Parathyroid adenoma (tissue), 2 donors: Measurements from ENCODE around the gene PKIG.

Source experiments
- H2AFZ ChIP-seq: fragments of 300-600 bp; sonication (generic); one replicate; pipeline ENCODE4 v1.7.0; 2017; ENCODE audit warnings: antibody characterized with exemption, mild to moderate bottlenecking
- H3K27ac ChIP-seq: fragments of 300-600 bp; sonication (generic); one replicate; pipeline ENCODE4 v1.7.0; 2017
- H3K27me3 ChIP-seq: fragments of 300-600 bp; sonication (generic); one replicate; pipeline ENCODE4 v1.7.0; 2017; ENCODE audit warnings: low read length; ENCODE audit not compliant: control insufficient read depth, insufficient read depth
- H3K36me3 ChIP-seq: fragments of 300-600 bp; sonication (generic); one replicate; pipeline ENCODE4 v1.7.0; 2017; ENCODE audit warnings: low read length; ENCODE audit not compliant: control insufficient read depth, insufficient read depth
- H3K4me1 ChIP-seq: fragments of 300-600 bp; sonication (generic); one replicate; pipeline ENCODE4 v1.7.0; 2017; ENCODE audit warnings: control low read depth
- H3K4me2 ChIP-seq: fragments of 300-600 bp; sonication (generic); one replicate; pipeline ENCODE4 v1.7.0; 2017; ENCODE audit warnings: low read length
- H3K4me3 ChIP-seq: fragments of 300-600 bp; sonication (generic); one replicate; pipeline ENCODE4 v1.7.0; 2017; ENCODE audit warnings: low read depth, low read length
- H3K79me2 ChIP-seq: fragments of 300-600 bp; sonication (generic); one replicate; pipeline ENCODE4 v1.7.0; 2017; ENCODE audit warnings: control low read depth
- H3K9ac ChIP-seq: fragments of 300-600 bp; sonication (generic); one replicate; pipeline ENCODE4 v1.7.0; 2017; ENCODE audit warnings: mild to moderate bottlenecking
- H3K9me3 ChIP-seq: fragments of 300-600 bp; sonication (generic); one replicate; pipeline ENCODE4 v1.7.0; 2017; ENCODE audit warnings: low read length; ENCODE audit not compliant: control insufficient read depth
- TF ChIP-seq, protein P1 (sequence below): fragments of 300-600 bp; sonication (generic); IDR thresholded peaks from one replicate; pipeline ENCODE4 v1.7.0; 2017; ENCODE audit warnings: antibody characterized with exemption, mild to moderate bottlenecking
- donor health status: primary hyperparathyroidism.

Gene PKIG

DNA sequence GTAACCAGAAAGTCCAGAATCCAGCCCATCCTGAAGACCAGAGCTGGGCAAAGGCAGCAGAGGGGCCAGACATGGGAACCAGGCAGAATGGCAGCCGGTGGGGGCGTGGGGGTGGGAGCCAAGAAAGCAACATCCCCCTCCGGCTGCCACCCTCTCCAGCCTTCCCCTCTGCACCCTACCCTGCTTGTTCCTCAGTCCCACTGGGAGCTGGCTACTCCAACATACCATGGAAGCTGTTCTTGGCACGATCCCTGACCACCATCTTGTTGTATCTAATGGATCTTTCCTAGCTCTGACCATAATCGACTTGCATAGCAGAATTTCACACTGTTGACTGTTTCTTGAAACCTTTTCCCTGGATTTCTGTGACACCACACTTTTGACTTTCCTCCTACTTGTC lies 38.9 kb downstream of the PKIG start:
- no peak overlapping the region for H3K27ac ChIP-seq
- H3K79me2 ChIP-seq: no peaks in the 10 kb centered on the region
- H3K27me3 ChIP-seq: no peaks in the 10 kb centered on the region
- H3K9me3 ChIP-seq: no peaks in the 10 kb centered on the region
- TF ChIP-seq, protein P1, sequence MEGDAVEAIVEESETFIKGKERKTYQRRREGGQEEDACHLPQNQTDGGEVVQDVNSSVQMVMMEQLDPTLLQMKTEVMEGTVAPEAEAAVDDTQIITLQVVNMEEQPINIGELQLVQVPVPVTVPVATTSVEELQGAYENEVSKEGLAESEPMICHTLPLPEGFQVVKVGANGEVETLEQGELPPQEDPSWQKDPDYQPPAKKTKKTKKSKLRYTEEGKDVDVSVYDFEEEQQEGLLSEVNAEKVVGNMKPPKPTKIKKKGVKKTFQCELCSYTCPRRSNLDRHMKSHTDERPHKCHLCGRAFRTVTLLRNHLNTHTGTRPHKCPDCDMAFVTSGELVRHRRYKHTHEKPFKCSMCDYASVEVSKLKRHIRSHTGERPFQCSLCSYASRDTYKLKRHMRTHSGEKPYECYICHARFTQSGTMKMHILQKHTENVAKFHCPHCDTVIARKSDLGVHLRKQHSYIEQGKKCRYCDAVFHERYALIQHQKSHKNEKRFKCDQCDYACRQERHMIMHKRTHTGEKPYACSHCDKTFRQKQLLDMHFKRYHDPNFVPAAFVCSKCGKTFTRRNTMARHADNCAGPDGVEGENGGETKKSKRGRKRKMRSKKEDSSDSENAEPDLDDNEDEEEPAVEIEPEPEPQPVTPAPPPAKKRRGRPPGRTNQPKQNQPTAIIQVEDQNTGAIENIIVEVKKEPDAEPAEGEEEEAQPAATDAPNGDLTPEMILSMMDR: no peak
- no peak overlapping the region for H3K4me2 ChIP-seq
- H2AFZ ChIP-seq: no peak overlapping the region
- no peak overlapping the region for H3K4me3 ChIP-seq
- H3K9ac ChIP-seq: no peak overlapping the region
- H3K4me1 ChIP-seq: no peaks in the 10 kb centered on the region
- no peaks in the 10 kb centered on the region for H3K36me3 ChIP-seq

DNA sequence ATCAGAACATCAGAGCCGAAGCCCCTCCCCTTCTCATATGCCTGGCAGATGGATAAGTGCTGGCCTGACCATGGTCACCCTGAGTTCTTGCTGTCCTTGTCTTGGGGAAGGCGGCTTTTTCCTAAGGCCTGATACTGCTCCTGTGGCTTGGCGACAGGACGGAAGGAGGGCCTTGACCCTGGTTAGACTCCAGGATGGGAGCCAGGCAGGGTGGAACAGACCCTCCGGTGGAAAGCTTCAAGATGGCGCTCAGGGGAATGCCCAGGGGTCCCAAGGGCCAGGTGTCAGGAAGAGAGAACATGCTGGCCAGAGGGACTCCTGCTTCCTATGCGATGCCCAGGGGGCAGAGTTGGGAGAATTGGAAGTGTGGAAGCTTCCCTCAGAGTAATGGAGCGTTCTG lies 39.6 kb downstream of the PKIG start:
- TF ChIP-seq, protein P1: no peak
- H3K36me3 ChIP-seq: no peaks in the 10 kb centered on the region
- H3K9ac ChIP-seq: no peak overlapping the region
- no peak overlapping the region for H3K27ac ChIP-seq
- no peak overlapping the region for H3K4me3 ChIP-seq
- no peaks in the 10 kb centered on the region for H3K27me3 ChIP-seq
- no peak overlapping the region for H2AFZ ChIP-seq
- H3K4me1 ChIP-seq: no peaks in the 10 kb centered on the region
- no peaks in the 10 kb centered on the region for H3K9me3 ChIP-seq
- no peaks in the 10 kb centered on the region for H3K79me2 ChIP-seq
- no peak overlapping the region for H3K4me2 ChIP-seq

DNA sequence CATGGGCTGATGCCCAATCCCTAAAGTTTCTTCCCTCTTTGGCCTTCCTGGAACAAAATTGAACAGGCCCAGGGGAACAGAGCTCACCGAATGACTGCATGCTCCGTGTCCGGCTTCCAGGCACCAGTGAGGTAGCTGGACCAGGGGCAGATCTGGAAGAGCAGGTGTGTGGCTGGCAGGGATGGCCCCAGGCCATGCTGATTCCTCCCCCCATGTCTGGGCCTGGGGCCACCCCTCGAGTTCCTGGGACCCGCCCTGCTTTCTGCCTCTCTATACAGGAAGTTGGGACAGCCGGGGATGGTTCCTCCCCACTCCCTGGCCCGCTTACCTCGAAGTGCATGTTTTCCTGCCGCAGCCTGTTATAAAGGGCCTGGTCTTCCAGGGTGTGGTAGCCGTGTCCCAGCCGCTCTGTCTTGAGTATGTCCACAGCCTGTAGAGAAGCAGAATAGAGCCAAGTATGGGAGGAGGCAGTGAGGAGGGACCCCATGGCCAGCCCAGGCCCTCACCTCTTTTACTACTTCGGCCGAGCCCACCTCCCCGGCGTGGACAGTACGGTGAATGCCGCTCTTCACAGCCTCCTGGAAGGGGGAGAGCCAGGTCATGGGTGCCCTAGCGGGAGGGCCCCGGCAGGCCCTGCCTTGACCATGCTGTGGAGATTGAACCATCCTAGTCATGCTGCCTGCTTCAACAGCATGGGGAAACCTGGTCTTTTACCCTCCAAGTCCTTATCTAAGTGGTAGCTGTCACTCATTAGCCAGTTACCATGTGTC lies 40.3 kb downstream of the PKIG start:
- Histone ChIP-seq H2AFZ (no peak overlapping the region), H3K4me1 (no peaks in the 10 kb centered on the region), H3K27ac (no peak overlapping the region), H3K4me2 (no peak overlapping the region), H3K27me3 (no peaks in the 10 kb centered on the region), H3K36me3 (no peaks in the 10 kb centered on the region), H3K4me3 (no peak overlapping the region), H3K9me3 (no peaks in the 10 kb centered on the region), H3K79me2 (no peaks in the 10 kb centered on the region), H3K9ac (no peak overlapping the region)
- TF ChIP-seq, protein P1: no peak

DNA sequence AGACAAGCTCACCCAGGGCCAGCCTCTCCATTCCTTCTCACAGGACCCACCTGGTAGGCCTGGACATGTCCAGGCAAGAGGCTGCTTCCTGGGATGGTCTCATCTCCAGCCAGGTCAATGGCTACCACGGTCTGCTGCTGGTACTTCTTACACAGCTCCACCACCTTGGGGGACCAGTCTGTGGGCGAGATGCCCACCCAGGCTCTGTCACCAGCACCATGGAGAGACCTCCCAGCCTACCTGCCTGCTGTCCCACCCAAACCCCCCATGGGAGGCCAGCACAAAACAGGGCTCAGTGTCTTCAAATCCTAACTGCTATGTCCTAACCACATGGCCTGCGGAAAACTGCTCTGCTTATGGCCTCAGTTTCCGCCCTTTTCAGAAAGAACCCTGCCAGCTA lies 41.8 kb downstream of the PKIG start:
- no peak overlapping the region for H3K9ac ChIP-seq
- TF ChIP-seq, protein P1: no peak
- H3K79me2 ChIP-seq: no peaks in the 10 kb centered on the region
- H3K4me2 ChIP-seq: no peak overlapping the region
- no peaks in the 10 kb centered on the region for H3K27me3 ChIP-seq
- H3K4me3 ChIP-seq: no peak overlapping the region
- H3K27ac ChIP-seq: no peak overlapping the region
- no peak overlapping the region for H2AFZ ChIP-seq
- H3K4me1 ChIP-seq: no peaks in the 10 kb centered on the region
- no peaks in the 10 kb centered on the region for H3K9me3 ChIP-seq
- no peaks in the 10 kb centered on the region for H3K36me3 ChIP-seq

DNA sequence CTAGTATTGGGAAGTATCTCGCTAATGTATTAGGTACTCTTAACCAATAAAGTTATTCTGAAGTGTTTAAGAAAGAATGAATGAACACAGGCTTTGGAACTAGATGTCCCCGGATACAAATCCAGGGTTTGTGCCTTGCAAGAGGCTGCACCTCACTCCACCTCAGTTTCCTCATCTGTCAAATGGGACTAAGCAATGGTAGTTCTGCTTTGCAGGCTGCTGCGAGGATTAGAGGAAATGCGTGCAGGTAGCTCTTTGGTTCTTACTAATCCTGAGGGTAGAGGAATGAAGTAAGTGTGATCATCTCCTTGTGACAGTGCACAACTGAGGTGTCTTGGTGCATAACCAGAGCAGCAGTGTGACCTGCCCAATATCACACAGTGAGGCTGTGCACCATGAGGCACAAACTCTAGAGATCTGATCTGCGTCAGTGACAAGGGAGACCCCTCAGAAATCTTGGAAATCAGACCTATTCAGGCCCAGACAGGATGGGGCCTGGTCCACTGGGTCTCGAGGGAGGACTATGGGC lies 42.4 kb downstream of the PKIG start:
- Histone ChIP-seq H3K4me1 (no peaks in the 10 kb centered on the region), H3K27ac (no peak overlapping the region), H3K27me3 (no peaks in the 10 kb centered on the region), H3K4me2 (no peak overlapping the region), H3K9ac (no peak overlapping the region), H3K36me3 (no peaks in the 10 kb centered on the region), H3K9me3 (no peaks in the 10 kb centered on the region), H3K79me2 (no peaks in the 10 kb centered on the region), H2AFZ (no peak overlapping the region), H3K4me3 (no peak overlapping the region)
- TF ChIP-seq, protein P1: no peak
